Adrenal gland (tissue), 5 donors: Measurements from ENCODE around the gene PCNP.

ENCODE experiments used
- CTCF ChIP-seq, 6 experiments: fragments of 450-650 bp in 4 of 6; fragments of 200-600 bp in 2 of 6; sonication (generic) in 1 of 6; IDR thresholded peaks; 1 replicate in 5 of 6; 2 replicates in 1 of 6; pipeline versions ENCODE4 v1.5.1 to v1.8.0; 2016 to 2021; ENCODE audit warnings: antibody characterized with exemption in 6 of 6, mild to moderate bottlenecking in 2 of 6, moderate library complexity in 1 of 6
- POLR2A ChIP-seq, 2 donors: fragments of 450-650 bp; IDR thresholded peaks; one replicate each; pipeline ENCODE4 v1.6.1; 2017; ENCODE audit warnings: antibody characterized with exemption in 2 of 2, mild to moderate bottlenecking in 2 of 2, moderate library complexity in 1 of 2
- donor health status: DM: no; HTN: no; CAD: no.

- TF ChIP-seq POLR2A (IDR thresholded peaks at IDR 0.05), result no peak
- TF ChIP-seq CTCF (IDR thresholded peaks at IDR 0.05), result no peak
These were observed 41.0 kb upstream of the PCNP start for GRCh38 chr3:101532783-101533602.
